Hematopoietic multipotent progenitor cell treated with erythropoietin and hydrocortisone succinate and interleukin-3 and kit ligand, for 15 days (in vitro differentiated cells): ENCODE data around the gene BDKRB2.

Experiments
- DNase-seq: peaks from one replicate; pipeline ENCODE4 v3.0.0-alpha.2; 2015; ENCODE audit warnings: low spot score

BDKRB2 gene

DNA sequence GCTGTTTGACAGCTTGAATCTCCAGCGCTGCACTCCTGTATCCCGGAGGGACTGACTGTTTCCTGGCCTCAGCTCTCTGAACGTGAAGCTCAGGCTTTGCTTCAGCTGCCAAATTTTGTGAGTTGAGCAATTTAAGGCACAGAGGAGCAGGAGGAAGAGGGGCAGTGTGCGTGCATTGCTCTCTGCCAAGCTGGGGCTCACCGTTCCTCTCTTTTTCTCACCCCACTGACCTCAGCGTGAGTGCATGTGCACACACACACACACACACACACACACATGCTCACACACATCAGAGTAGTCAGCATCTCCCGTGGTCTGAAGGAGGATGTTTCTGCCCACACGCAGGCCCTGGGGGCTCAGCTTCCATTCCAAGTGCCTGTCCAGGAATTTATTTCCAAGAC, 27.8 kb upstream of the BDKRB2 start:
- no peak for DNase-seq

DNA sequence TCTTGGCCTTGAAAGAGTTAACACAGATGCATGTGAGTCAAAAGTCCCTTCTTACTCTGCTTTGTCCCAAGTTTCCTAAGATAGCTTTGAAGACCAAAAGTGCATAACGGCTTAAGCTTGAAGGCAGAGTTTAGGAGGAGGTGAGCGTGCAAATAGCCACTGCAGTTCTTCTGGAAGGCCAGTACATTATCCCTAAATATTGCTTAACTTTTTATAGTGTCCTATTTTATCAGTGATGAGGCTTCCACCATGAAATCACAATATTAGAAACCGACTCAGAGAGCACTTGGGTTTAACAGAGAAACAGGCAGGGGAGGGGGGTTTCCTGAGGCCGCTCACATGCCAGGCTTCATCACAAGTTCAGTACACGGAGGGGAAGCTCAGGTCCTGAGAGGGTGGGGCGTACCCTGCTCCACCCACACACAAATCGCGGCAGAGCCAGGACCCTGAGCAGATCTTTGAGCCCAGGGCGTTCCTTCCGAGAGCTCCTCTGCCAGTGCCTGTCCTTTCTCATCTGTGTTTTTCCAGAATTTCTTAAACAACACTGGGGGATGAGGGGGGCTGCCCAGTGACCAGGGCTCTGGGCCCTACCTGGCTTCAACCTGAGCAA, 26.8 kb upstream of the BDKRB2 start:
- DNase-seq = no peak

DNA sequence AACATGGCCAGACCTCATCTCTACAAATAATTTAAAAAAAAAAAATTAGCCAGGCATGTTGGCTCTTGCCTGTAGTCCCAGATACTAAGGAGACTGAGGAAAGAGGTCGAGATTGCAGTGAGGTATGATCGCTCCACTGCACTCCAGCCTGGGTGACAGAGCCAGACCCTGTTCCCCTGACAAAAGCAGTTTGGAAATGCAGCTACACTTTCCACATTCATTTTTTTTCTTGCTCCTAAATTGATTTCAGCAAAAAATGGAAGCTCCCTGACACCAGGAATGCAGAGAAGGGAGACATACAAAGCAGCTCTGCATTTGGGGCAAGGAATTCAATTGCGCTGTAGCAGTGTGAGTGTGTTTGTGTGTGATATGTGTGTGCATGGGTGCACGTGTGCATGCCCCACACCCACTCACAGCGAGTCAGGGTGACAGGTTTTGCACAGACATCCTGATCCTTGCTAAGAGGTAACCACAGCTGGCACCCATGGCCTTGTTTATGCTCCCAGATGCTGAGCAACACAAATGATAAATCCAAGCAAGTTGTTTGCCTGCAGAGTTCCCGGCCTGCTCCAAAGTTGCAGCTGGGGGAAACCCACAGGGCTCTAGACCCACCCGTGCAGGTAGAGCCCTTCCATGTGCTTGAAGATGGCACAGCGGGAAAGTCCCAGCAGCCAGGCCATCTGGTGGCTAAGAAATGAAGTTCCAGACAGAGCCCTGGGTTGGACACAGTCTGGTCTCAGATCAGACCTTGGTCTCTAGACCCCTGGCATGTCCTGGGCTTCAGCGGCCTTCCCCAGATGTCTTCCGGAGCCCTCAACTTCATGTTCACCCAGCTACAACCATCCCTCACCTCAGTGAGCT, 25.9 kb upstream of the BDKRB2 start:
- no peak for DNase-seq

DNA sequence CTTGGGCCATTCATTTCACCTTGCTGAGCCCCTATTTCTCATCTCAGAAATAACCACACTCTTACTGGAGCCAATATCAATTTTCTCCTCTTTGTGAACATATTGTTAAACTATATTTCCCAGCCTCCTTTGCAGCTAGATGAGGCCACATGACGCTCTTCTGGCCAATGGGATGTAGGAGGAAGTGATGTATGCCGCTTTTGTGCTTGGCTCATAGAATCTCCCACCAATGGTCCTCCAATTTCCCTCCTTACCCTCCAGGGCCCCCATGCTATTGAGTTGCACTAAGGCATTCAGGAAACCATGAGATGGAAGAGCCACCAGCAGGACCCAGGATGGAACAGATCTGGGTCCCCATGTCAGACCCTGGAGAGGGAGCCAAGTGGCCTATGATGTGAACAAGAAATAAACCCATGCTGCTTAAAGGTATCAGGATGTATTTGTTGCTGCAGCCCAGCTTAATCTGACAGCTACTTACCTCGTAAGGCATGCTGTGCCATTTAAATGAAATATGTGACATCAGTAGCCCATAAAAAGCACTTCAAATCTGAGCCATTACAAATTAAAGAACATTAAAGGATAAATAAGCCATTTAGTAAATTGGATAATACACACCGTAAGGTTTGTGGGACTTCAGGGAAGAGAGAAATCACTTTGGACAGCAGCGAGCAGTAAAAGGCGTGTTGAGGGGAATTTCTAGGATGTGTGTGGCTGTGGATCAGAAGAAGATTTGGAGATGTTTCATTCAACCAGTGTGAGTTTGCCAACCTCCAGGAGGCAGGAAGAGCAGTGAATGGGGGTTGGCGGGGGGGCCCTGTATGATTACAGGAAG, 24.4 kb upstream of the BDKRB2 start:
- DNase-seq = no peak

- DNase-seq = no peak
These were observed 23.2 kb upstream of the BDKRB2 start for GRCh38 chr14:96181186-96182056.

- DNase-seq = no peak
These were observed 22.1 kb upstream of the BDKRB2 start for GRCh38 chr14:96182546-96182945.

DNA sequence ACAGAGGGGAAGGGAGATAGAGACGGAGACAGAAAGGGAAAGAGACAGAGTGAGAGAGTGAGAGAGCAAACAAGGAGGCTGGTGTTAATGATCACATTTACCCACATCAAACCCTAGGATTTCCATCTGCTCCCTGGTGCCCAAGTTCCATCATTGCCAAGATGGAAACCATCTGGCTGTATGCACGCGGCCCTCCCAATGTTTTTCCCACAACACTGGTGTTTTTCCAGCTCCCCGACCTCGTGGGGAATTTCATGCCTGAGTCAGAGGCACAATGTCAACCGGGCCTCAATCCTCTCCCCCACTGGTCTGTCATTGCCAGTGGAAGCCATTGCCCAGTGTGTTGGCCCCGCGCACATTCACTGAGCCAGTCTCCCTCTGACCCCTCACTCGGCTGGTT, 19.9 kb upstream of the BDKRB2 start:
- no peak for DNase-seq

DNA sequence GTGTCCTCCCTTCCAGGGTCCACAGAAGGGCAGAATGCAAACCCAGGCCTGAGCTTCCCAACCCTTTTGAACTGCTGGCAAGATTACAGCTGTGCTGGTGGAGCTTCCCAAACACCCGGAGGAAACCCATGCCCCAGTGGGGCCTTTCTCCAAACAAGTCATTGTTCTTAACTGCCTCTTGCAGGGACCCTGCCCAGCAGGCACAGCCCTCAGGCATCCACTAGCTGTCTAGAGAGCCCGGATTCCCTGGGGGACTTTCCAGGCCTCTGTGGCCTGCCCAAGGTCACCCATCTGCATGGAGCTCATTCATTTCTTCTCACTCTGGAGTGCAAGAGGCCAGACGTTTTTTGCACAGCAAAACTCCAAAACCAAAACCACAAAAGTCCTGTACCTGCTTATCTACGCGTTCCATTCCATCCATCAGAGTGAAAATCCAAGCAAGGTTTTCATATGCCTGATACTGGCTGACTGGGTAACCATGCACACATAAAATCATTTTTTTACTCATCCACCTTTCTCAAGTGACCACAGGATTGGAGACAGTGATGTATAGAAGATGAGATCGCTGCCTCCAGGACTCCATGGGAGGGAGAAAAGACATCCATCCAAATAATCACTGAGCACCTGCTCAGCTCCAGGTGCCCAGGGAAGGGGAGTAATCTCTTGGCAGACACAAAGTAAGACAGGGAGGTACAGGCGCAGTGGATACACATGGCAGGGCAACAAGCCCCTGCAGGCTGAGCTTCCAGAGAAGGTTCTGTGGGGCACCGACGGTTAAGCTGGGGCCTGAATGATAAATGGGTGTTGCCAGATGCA, 17.2 kb upstream of the BDKRB2 start:
- no peak for DNase-seq

GRCh38 chr14:96189281-96189711, 15.3 kb upstream of the BDKRB2 start:
- no peak for DNase-seq

DNA sequence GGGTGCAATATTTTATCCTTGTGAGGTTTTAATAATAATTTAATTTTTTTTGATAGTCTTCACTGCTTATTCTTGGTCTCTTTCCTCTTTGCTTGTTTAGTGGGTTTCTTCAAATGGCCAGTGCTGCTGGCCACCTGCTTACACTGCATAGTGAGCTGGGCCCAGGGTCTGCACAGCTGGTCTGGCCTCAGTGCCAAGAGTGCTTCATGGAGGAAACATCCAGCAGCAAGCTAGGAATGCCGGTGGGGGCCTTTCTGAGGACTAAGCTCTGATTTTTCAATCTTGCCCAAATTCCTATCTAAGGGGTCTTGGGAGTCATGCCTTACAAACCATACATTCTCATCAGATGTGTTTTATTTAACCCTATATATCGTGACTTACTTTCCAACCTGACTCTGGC, 13.3 kb upstream of the BDKRB2 start:
- no peak for DNase-seq

DNA sequence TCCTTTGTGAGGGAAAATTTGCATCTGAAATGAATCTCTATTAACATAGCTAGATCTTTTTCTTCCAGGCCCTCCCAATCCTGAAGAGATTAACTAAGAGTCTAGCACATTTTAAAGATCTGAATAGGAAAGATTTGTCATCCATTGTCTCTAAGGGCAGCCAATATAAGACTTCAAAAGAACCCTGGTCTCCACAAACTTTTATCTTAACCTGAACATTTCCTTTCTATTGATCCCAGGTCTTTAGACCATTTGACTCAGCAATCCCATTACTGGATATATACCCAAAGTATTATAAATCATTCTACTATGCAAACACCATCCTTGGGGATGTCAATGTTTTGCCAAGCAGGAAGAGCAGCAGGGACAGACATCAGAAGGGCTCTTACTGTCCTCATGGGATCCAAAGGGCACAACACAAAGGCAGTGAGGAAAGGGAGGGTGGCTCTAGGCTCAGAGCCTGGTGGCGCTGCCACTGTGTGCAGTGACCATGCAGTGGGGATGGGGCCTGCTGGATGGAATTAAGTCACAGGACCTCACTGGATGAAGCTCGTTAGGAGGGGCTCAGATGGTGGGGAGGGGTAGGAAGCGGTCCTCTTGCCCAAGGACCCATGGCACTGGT, 12.7 kb upstream of the BDKRB2 start:
- no peak for DNase-seq

DNA sequence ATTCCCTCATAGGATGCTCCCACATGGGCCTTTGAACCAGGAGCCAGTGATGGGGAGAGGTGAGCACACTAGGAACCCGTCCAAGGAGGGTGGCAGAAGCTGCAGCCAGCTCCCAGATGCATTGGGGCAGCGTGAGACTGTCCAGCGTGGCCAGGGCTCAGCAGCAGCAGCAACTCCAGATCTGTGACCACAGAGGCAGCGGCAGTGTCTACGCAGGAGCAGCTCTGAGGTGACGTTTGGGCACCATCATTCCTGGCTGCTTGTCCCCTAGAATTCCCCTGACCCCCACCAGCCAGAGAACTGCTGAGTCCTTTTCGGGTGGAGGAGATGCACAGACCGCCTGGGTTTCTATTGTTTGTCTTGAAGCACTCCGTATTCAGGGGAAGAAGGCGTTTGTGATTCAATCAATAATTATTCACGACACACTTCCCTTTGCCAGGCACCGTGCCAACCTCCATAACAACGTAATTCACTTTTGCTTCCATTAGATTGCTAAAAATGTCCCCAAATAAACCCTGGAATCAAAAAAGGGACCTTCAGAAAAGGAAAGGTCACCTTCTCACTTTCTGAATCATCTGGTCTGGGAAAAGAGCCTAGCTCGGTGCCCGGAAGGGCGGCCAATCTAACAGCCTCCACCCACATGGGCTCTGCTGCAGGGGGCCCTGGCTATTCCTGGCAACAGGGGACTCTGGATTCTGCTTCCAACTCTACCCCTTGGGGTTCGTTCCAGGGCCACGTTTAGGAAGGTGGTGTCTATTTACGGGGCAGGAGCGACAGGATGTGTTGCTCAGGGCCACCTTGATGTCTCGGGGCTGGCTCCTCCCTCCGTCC, 11.4 kb upstream of the BDKRB2 start:
- no peak for DNase-seq

GRCh38 chr14:96194262-96194656, 10.4 kb upstream of the BDKRB2 start:
- DNase-seq = no peak

- no peak for DNase-seq
These were observed 9.8 kb upstream of the BDKRB2 start for GRCh38 chr14:96194657-96195431.

- DNase-seq = no peak
These were observed 9.1 kb upstream of the BDKRB2 start for GRCh38 chr14:96195441-96196081.

DNA sequence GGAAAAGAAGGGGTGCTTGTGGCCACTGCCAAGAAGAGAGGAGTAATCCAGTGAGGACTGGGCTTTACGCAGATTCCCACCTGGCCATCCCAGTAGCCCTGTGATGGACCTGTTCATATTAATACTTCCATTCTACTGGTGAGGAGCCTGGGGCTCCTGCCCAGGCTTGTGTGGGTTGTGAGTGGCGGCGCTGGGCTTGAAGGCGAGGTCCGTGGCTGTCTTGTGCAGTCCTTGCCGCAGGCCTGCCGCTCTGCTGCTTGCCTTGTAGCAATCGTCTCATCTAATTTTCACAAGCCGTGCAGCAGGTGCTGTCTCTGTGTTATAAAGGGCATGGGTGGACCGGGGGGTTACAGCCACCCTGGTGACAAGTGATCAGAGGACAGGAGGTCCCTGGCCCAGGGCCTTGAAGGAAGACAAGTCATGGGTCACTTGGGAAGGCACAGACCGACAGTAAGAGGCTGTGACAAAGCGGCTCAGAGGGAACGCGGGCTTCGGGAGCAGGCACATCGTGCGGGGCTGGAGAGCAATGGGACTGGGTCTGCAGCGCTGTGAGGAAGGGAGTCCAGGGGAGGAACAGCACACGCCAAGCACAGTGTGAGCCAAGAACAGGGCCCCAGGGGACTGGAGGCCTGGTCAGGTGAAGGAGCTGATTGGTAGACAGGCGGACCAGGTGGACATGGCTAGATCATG, 7.3 kb upstream of the BDKRB2 start:
- no peak for DNase-seq

DNA sequence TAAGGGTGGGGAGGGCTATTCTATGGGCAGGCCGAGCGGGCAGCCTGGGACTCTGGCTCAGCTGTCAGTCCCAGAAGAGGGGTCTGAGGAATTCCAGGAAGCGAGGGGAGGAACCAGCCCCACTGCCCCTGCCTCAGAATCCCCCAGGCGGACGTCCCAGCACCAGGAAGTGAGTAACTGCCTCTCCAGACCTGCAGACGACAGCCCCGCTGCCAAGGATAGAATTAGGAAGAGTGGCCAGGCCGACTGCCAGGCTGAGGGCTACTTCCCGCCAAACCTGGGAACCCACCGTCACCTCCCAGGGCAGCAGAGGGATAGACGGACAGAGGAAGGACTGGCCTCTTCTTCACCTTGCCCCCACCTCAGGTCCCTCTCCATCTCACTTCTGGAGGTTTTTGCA, 6.7 kb upstream of the BDKRB2 start:
- no peak for DNase-seq
